M059J (cell line): Measurements from ENCODE around the gene COQ10A. TPM values are rescaled to one million over a fixed set of nuclear protein-coding genes. Genes with fewer than 3 reads are reported as not detected.
"Not testable (repeated sequence)": the region's sequence is repeated elsewhere in the genome, so short reads cannot be mapped to it uniquely, and the experiment has no call there.

ENCODE experiments used
- DNase-seq: peaks from one replicate; pipeline ENCODE4 v3.0.0-alpha.2; 2012; ENCODE audit warnings: low read depth
- total RNA-seq: library from RNA; depleted of rRNA; stranded (reverse); fragments of >200 nt; shearing (Covaris generic); gene quantifications from 2 replicates; pipeline ENCODE4 v1.2.3, GENCODE V29; 2014

COQ10A gene
- total RNA-seq, 1 experiment from 2014 or later = 17.1 TPM

- DNase-seq = no peak
These were observed 23.0 kb upstream of the COQ10A start for GRCh38 chr12:56243731-56244181.

DNA sequence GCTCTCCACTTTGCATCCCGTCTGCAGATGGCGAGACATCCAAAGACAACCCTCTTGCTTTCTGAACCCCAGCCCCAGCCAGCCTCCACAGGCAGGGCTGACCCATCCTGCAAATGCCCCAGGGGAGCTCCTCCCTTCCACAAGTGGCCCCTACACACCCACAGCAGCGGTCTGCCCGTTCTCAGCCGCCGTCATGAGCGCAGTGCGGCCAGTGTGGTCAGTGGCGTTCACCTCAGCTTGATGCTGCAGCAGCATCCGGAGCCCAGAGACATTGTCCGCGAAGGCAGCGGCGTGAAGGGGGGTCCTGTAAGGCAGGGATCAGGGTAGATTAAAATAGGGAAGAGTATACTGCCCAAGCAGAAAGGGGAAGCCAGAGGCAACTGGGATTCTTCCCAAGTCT is 22.2 kb upstream of the COQ10A start:
- DNase-seq = no peak

DNA sequence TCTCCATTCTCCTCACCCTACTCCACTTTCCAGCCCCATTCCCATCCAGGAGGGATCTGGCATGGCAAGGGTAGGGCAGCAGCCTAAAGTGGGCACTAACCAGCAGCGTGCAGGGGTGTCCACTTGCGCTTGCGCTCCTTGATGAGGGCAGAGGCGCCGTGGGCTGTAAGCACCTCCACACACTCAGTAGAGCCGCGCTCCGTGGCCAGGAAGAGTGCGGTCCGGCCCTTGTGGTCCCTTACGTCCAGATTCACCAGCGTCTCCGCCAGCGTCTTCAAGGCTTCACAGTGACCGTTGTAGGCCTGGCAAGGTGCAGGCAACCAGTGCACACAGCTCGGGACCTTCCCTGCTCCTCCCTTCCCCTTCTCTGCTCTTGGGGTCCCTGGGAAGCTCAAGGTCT is 18.8 kb upstream of the COQ10A start:
- DNase-seq = no peak

DNA sequence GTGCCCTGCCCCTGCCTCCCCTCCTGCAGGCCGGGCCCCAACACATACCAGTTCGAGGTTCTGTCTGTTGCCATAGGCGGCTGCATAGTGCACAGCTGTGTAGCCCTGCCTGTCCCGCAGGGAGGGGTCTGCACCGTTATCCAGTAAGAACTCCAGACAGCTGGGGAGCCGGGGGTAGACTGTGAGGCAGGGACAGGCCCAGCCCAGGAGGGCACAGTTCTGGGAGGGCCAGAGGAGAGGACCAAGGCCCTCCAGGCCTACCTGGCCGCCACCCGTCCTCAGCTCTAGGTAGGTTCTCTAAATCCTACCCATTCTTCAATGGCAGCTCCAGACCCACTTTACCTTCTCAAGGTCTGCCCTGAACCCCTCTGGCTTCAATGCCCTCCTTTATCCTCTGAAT is 18.0 kb upstream of the COQ10A start:
- DNase-seq = no peak

DNA sequence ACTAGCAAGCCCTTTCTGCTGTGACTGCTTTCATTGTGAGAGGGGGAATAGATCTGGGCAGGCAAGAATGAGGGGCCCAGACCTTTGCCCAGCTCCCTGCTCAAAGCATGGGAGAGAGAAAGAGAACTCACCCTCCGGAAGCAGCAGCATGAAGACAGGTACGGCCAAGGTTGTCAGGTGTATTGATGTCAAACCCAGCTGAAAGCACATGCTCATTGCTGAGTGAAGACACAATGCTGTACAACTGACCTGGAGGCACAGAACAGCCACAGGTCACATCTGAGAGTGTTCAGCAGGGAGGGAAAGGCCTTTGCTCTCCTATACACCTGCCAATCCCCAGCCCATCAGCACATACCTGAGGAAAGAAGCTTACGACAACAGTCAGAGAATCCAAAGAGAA is 14.1 kb upstream of the COQ10A start:
- DNase-seq = no peak

DNA sequence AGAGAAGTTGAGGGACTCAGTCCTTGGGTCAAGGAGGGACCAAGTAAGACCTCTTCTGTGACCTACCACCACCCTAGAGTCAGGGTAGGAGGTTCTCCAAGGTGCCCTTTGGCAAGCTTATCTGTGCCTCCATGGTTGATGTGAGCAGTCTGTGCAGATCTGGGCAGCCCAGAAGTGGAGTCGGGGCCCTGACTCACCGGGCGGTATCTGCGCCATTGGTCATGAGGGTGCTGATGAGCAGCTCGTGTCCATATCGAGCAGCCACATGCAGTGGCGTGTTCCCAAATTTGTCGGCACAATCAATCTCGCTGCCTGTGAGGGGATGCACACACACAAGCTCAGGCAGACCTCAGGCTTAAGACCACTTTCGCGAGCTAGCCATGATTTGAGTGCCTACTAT is 13.7 kb upstream of the COQ10A start:
- no peak for DNase-seq

DNA sequence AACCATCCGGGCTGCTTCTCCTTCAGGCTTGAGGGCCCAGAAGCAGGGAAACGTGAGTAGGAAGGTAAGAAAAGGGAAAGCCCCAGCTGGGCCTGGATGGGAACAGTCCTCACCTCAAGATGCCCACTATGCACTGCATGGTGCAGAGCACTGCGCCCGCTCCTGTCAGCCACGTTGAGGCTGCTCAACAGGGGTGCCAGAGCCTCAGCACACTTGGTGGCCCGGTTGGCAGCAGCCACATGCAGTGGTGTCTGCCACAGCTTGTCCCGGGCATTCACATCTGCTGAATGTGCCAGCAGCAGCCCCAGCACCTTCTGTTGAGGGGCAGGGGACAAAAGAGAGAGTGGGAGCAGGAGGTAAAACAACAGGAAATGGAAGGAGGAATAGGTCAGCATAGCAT is 11.1 kb upstream of the COQ10A start:
- DNase-seq = no peak

DNA sequence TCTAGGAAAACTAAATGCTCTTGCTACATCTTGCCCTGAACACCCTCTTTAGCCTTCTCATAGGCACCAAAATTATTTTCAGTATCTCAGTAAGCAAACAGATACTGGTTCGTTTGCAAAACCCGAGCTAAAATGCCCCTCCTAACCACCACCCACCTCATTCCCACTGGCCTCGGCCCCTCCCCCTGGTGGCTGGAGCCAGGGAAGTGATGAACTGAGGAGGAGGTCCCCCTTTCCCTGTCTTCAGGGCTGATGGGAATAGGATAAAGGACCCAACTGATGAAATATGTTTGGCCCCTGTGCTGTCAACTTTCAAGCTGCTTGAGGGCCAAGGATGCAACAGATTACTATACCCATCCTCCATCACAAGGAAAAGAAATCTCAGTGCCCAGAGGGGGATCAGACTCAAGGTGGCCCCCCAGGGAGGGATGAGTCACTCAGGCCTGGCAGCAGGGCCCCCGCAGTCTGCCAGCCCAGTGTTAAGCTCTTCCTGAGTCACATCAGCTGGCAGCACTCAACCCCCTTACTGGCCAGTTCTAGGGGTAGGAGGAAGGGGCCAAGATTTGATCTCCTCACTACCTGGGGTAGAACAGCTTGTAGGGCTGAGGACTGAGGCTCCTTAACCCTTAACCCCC is 10.3 kb upstream of the COQ10A start:
- peak; percentile 74 for DNase-seq

DNA sequence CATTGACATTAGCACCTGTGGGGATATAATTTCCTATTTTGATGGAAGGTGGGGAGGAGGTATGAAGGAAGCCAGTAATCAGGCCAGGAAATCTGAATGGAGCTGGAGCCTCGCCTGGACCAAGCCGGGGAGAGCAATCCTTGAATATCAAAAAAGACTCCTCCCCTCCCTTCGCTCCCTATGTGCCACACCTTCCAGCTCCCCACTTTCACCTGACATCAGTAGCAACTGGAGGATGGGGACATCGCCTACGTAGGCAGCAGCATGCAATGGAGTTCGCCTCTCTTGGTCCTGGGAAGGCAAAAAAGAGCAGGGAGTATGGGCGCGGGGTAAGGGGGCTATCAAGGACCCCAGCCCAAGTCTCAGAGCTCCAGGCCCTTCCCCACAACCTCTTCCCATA is 9.7 kb upstream of the COQ10A start:
- no peak for DNase-seq

- DNase-seq = peak; percentile 49
These were observed 9.2 kb upstream of the COQ10A start for GRCh38 chr12:56257491-56258067.

- DNase-seq = peak; percentile 72
These were observed 8.5 kb upstream of the COQ10A start, which contains the start of gene ANKRD52 for GRCh38 chr12:56258068-56258819. Gene ANKRD52, minus strand, starts transcription at chr12:56258384. Its CDS starts 115 bp downstream, at chr12:56258269.

DNA sequence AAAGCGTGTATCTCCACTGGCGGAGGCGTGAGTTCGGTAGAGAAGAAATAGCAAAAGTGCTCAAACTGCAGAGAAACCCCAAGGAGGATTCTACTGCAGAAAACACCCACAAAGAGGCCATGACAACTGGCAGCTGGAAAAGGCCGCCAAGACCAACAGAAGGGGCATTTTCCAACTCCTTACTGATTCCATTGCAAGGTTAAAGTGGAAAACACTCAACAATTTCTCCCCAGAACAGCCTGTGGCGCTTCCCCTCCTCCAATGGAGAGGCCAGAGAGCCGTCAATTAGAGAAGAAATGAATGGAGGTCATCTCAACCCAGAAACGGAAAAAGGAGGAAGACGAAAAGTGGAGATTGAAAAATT is 7.9 kb upstream of the COQ10A start:
- no peak for DNase-seq

DNA sequence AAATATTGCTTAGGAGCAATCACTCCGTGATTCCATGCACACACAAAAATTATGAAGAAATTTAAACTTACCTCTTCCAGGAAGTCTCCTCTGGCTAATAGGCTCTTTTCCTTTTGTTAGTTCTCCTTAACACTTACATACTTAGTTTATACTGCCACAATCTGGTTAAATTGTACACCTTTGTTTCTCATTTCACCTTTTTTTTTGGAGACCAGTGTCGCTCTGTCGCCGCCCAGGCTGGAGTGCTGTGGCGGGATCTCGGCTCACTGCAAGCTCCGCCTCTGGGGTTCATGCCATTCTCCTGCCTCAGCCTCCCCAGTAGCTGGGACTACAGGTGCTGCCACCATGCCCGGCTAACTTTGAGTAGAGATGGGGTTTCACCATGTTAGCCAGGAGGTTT is 6.4 kb upstream of the COQ10A start:
- no peak for DNase-seq

DNA sequence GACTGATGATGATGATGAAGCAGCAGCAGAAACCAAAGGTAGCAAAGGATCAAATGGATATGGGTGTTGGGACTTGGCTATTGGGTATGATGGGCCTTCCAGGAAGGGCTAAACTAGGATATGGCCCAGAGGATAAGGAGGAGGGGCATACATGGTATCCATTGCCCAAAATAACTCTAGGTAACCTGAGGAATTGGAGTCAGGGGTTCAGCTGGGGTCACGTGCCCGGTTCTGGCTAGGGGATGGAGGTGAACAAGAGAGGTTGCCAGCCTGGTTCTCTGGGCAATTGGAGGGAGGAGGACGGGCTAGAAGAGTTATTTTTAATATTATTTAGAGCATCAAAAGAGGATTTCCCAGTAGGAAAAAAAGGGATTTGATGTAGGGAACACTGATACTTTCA is 5.8 kb upstream of the COQ10A start:
- DNase-seq = no peak

DNA sequence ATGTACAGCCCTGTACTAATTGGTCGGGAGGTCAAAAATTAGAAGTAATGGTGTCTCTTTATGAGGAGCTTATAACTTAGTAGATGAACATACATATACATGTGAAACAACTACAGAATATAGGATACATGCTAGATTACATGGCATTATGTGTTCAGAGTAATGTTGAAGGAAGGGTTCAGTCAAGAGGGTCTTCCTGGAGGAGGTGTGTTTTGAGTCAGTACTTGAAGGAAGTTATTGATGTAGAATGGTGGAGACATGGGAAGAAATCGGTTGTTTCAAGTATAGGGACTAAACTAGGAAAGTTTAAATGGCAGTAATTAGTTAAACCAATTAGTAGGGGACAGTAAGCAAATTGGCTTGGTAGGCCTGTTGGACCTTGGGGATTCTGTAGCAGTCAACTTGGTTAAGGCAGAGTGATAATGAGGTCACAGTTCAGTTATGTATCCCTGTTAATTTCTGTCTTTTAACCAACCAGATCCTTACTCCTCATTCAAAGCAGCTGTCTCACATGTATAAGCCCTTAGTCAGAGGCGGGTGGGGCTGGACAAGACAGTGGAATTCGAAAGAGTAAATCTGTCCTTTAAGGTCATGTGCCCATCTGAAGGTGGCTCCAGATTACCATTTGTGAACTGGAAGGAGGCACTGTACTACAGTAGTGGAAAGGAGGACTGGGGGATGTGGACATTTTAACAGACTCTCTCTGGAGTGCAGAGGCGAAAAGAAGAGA is 5.1 kb upstream of the COQ10A start:
- DNase-seq = peak; percentile 85

DNA sequence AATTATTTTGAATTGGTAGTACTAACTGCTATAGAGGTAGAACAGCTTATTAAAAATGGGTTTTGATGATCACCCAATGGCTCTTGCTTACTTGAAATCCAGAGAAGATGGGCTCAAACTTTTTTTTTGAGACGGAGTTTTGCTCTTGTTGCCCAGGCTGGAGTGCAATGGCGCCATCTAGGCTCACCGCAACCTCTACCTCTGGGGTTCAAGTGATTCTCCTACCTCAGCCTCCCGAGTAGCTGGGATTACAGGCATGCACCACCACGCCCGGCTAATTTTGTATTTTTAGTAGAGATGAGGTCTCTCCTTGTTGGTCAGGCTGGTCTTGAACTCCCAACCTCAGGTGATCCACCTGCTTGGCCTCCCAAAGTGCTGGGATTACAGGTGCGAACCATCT is 3.8 kb upstream of the COQ10A start:
- DNase-seq = not testable (repeated sequence)

DNA sequence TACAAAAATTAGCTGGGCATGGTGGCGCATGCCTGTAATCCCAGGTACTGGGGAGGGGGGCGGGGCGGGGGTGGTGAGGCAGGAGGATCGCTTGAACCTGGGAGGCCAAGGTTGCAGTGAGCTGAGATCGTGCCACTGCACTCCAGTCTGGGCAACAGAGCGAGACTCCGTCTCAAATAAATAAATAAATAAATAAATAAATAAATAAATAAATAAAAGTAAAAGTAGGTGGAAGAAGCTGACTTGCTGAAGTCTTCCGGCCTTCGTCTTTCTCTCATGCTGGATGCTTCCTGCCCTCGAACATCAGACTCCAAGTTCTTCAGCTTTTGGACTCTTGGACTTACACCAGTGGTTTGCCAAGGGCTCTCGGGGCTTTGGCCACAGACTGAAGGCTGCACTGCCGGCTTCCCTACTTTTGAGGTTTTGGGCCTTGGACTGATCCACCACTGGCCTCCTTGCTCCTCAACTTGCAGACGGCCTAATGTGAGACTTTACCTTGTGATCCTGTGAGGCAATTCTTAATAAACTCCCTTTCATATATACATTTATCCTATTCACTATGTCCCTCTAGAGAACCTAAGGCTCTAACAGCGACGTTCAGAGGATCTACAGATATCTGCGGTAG is 562 bp upstream of the COQ10A start:
- DNase-seq = peak; percentile 5

GRCh38 chr12:56267443-56268071 is 815 bp downstream of the COQ10A start:
- peak; percentile 13 for DNase-seq

DNA sequence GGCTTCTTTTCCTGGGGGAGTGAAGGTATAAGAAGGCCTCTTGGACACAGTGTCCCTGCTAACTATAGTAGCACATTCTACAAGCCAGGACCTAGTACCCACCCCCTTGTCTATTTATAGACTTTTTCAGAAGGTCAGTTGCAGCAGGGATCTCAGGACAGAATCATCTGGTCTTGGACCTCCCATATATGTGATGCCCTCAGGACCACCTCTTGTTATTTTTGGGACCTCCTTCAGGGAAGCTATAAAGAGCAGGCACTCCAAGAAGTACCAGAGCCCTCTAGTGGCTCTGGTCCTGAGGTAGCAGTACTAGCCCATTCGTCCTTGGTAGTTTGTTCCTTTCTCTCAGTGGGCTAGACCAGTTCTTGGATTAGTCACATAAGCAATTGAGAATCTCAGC is 4.3 kb downstream of the COQ10A start:
- DNase-seq = peak; percentile 32

- not testable (repeated sequence) for DNase-seq
These were observed 5.7 kb downstream of the COQ10A start for GRCh38 chr12:56272468-56272867.

DNA sequence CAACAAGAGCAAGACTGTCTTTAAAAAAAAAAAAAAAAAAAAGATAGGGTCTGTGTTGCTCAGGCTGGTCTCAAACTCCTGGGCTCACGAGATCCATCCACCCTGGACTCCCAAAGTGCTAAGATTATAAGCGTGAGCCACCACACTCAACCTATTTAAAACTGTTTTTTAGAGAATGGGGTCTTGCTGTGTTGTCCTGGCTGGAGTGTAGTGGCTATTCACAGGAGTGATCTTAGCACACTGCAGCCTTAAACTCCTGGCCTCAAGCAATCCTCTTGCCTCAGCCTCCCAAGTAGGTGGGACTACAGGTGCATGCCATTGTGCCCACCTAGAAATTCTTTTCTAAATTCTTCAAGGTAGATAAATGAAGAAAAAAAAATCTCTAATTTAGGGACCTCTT is 7.6 kb downstream of the COQ10A start:
- DNase-seq = no peak

GRCh38 chr12:56278905-56279304 is 12.2 kb downstream of the COQ10A start:
- DNase-seq = no peak
